Left ventricle myocardium inferior (tissue), 1 donor: ENCODE measurements around the gene FTCD. TPM values are rescaled to one million over a fixed set of nuclear protein-coding genes. Genes with fewer than 3 reads are reported as not detected.
"Not testable (repeated sequence)": the region's sequence is repeated elsewhere in the genome, so short reads cannot be mapped to it uniquely, and the experiment has no call there.

Experiments
- DNase-seq: peaks from one replicate; pipeline ENCODE4 v3.0.0-alpha.2; 2020
- H3K27ac ChIP-seq: fragments of 200-600 bp; replicated peaks from 2 replicates; pipeline ENCODE4 v1.8.0; 2021
- H3K27me3 ChIP-seq: fragments of 200-600 bp; 2 replicates; pipeline ENCODE4 v1.8.0; 2021; ENCODE audit warnings: low read depth
- H3K36me3 ChIP-seq: fragments of 200-600 bp; 2 replicates; pipeline ENCODE4 v1.8.0; 2021
- H3K4me1 ChIP-seq: fragments of 200-600 bp; 2 replicates; pipeline ENCODE4 v1.8.0; 2021
- H3K4me3 ChIP-seq: fragments of 200-600 bp; 2 replicates; pipeline ENCODE4 v1.8.0; 2021; ENCODE audit warnings: mild to moderate bottlenecking, moderate library complexity
- H3K9me3 ChIP-seq: fragments of 200-600 bp; replicated peaks from 2 replicates; pipeline ENCODE4 v1.8.0; 2021
- CTCF ChIP-seq: fragments of 200-600 bp; IDR thresholded peaks from 2 replicates; pipeline ENCODE4 v1.8.0; 2021; ENCODE audit warnings: antibody characterized with exemption, mild to moderate bottlenecking, borderline replicate concordance
- intact Hi-C: fragments of 100-400 bp; cut with micrococcal nuclease; formaldehyde crosslinking; loops from one replicate; pipeline ENCODE4 v1.11.0; 2022
- total RNA-seq: library from RNA; stranded (reverse); fragmentation: NEBNext Ultra II Directional; extraction: Animal tissue kit (Norgen Biotek cat#: 25700); gene quantifications from one replicate; pipeline ENCODE4 v1.2.1, GENCODE V29; 2021
- donor health status: DM: no; HTN: yes; CAD: no; lungs with severe emphysema.

FTCD gene
- total RNA-seq, 1 donor from 2014 or later: 2.2 TPM

GRCh38 chr21:46172863-46173528, 17.6 kb upstream of the FTCD start:
- TF ChIP-seq CTCF: no peak
- no peaks in the 10 kb centered on the region for H3K36me3 ChIP-seq
- H3K27me3 ChIP-seq: no peaks in the 10 kb centered on the region
- DNase-seq: no peak
- intact Hi-C loops: no loop called here
- no peaks in the 10 kb centered on the region for H3K4me1 ChIP-seq
- H3K9me3 ChIP-seq: peaks cover 22% of the 10 kb centered on the region
- H3K4me3 ChIP-seq: no peak overlapping the region
- H3K27ac ChIP-seq: no peak overlapping the region

DNA sequence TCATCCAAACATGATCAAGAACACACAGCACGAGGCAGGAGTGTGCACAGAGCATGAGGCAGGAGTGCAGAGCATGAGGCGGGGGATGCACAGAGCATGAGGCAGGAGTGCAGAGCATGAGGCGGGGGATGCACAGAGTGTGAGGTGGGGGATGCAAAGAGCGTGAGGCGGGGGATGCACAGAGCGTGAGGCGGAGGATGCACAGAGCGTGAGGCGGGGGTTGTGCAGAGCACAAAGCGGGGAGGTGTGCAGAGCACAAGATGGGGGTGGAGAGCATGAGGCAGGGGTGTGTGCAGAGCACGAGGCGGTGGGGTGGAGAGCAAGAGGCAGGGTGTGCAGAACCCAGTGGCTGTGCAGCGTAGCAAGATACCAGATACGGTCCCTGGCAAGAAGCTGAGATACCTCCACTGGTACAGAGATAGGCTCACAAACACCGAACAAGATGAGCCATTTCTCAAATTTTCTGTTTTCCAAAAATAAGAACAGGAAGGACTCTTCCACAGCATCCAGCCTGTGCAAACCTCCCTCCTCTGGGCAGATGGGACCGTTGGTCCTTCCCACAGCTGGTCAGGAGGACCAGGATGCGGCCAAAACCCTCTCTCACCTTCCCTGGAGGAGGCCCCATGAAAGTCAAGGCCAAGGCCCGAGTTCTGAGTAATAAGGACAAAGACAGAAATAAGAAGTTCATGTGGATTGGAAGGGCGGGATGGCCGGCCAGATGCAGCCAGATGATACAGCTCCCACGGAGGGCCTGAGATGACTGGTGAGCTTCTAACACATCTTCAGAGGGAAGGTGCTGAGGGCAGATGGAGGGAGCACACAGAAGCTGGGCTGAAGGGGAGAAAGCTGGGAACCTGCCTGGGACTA, 16.9 kb upstream of the FTCD start:
- Histone ChIP-seq H3K4me1 (no peaks in the 10 kb centered on the region), H3K9me3 (peaks cover 22% of the 10 kb centered on the region), H3K4me3 (no peak overlapping the region), H3K36me3 (no peaks in the 10 kb centered on the region), H3K27me3 (no peaks in the 10 kb centered on the region), H3K27ac (no peak overlapping the region)
- intact Hi-C loops: no loop called here
- no peak for TF ChIP-seq CTCF
- DNase-seq: no peak

- H3K9me3 ChIP-seq: peaks cover 18% of the 10 kb centered on the region
- no peak overlapping the region for H3K4me3 ChIP-seq
- H3K27me3 ChIP-seq: no peaks in the 10 kb centered on the region
- H3K36me3 ChIP-seq: no peaks in the 10 kb centered on the region
- intact Hi-C loops: no loop called here
- H3K4me1 ChIP-seq: no peaks in the 10 kb centered on the region
- no peak for DNase-seq
- no peak overlapping the region for H3K27ac ChIP-seq
- TF ChIP-seq CTCF: no peak
Observed at GRCh38 chr21:46171585-46171984, 16.2 kb upstream of the FTCD start.

DNA sequence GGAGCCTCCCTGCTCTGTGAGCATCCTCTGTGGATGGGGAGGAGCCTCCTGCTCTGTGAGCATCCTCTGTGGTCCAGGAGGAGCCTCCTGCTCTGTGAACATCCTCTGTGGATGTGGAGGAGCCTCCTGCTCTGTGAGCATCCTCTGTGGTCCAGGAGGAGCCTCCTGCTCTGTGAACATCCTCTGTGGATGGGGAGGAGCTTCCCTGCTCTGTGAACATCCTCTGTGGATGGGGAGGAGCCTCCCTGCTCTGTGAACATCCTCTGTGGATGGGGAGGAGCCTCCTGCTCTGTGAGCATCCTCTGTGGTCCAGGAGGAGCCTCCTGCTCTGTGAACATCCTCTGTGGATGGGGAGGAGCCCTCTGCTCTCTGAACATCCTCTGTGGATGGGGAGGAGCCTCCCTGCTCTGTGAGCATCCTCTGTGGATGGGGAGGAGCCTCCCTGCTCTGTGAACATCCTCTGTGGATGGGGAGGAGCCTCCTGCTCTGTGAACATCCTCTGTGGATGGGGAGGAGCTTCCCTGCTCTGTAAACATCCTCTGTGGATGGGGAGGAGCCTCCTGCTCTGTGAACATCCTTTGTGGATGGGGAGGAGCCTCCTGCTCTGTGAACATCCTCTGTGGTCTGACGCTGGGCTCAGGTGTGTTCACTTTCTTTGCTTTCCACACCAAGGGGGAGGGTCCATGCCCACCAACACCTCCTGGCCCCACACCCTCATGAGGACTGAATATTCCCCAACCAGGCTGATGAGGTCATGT, 15.2 kb upstream of the FTCD start:
- H3K4me3 ChIP-seq, H3K36me3 ChIP-seq, DNase-seq, intact Hi-C loops, H3K27me3 ChIP-seq, H3K4me1 ChIP-seq, H3K27ac ChIP-seq: not testable (repeated sequence)
- H3K9me3 ChIP-seq: peaks cover 17% of the 10 kb centered on the region

GRCh38 chr21:46168659-46169386, 13.4 kb upstream of the FTCD start:
- Histone ChIP-seq H3K4me1 (no peaks in the 10 kb centered on the region), H3K27ac (no peak overlapping the region), H3K9me3 (peaks cover 2% of the 10 kb centered on the region), H3K4me3 (no peak overlapping the region), H3K36me3 (peaks cover 4% of the 10 kb centered on the region), H3K27me3 (no peaks in the 10 kb centered on the region)
- no peak for DNase-seq
- intact Hi-C loops: no loop called here
- no peak for TF ChIP-seq CTCF
